Choroid plexus epithelial cell (primary cell): ENCODE measurements around the gene NOL4L.
"Not testable (repeated sequence)": the region's sequence is repeated elsewhere in the genome, so short reads cannot be mapped to it uniquely, and the experiment has no call there.

ENCODE experiments used
- DNase-seq: peaks from one replicate; pipeline ENCODE4 v3.0.0-alpha.2; 2010; ENCODE audit warnings: low read depth
- H3K4me3 ChIP-seq: 2 replicates; pipeline ENCODE4 v1.5.1; 2011; ENCODE audit warnings: low read depth, mild to moderate bottlenecking, control low read depth, low read length, moderate library complexity
- TF ChIP-seq, protein P1 (sequence below): conservative IDR thresholded peaks from 2 replicates; pipeline ENCODE4 v1.5.1; 2011; ENCODE audit warnings: low read depth, mild to moderate bottlenecking, control low read depth, inconsistent platforms, low read length, moderate library complexity

The NOL4L gene

GRCh38 chr20:32596681-32597252 lies 11.6 kb upstream of the NOL4L start:
- H3K4me3 ChIP-seq, result no peak overlapping the region
- DNase-seq, result no peak
- TF ChIP-seq, protein P1, sequence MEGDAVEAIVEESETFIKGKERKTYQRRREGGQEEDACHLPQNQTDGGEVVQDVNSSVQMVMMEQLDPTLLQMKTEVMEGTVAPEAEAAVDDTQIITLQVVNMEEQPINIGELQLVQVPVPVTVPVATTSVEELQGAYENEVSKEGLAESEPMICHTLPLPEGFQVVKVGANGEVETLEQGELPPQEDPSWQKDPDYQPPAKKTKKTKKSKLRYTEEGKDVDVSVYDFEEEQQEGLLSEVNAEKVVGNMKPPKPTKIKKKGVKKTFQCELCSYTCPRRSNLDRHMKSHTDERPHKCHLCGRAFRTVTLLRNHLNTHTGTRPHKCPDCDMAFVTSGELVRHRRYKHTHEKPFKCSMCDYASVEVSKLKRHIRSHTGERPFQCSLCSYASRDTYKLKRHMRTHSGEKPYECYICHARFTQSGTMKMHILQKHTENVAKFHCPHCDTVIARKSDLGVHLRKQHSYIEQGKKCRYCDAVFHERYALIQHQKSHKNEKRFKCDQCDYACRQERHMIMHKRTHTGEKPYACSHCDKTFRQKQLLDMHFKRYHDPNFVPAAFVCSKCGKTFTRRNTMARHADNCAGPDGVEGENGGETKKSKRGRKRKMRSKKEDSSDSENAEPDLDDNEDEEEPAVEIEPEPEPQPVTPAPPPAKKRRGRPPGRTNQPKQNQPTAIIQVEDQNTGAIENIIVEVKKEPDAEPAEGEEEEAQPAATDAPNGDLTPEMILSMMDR, result no peak

DNA sequence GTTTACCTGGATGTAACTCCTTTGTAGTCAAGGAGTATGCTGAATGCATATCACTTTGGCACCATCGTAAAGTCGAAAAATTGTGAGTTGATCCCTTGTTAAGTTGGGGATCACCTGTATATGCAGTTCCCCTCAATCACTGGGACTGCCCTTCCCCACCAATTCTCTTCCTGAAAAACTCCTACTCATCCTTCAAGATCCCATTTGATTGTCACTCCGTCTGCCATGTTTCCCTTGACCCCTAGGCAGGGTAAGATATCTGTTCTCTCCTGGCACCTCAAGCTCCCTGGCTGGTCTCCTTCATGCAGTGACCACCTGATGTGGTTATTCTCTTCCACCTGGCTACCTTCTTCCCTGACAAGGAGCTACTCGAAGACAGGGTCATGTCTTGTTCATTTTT lies 10.0 kb upstream of the NOL4L start:
- H3K4me3 ChIP-seq, result no peak overlapping the region
- TF ChIP-seq, protein P1, result no peak
- DNase-seq, result no peak

DNA sequence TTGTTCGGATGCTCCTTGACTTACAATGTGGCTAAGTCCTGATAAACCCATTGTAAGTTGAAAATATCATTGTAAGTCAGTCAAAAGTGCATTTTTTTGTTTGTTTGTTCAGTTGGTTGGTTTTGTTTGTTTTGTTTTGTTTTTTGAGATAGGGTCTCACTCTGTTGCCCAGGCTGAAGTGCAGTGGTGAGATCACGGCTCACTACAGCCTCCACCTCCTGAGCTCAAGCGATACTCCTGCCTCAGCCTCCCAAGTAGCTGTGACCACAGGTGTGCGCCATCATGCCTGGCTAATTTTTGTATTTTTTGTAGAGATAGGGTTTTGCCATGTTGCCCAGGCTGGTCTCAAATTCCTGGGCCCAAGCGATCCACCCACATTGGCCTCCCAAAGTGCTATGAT lies 9.5 kb upstream of the NOL4L start:
- not testable (repeated sequence) for H3K4me3 ChIP-seq, DNase-seq

DNA sequence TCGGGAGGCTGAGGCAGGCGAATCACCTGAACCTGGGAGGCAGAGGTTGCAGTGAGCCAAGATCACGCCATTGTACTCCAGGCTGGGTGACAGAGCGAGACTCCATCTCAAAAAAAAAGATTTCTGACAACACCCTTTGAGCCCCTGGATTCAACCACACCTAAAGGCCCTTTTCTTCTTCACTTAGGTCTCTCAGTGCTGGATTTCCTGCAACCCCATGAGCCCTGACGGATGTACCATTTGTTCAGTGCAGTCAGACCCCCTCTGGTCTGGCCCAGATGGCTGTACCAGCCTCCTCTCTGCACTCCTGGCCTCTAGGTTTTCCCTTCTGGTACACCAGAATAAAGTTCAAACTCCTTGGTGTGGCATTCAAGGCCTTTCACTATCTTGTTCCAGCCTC lies 9.1 kb upstream of the NOL4L start:
- no peak for DNase-seq
- no peak overlapping the region for H3K4me3 ChIP-seq
- TF ChIP-seq, protein P1, result no peak

GRCh38 chr20:32592616-32593015 lies 7.5 kb upstream of the NOL4L start:
- H3K4me3 ChIP-seq, DNase-seq: not testable (repeated sequence)

GRCh38 chr20:32592022-32592421 lies 6.9 kb upstream of the NOL4L start:
- TF ChIP-seq, protein P1, result no peak
- no peak for DNase-seq
- no peak overlapping the region for H3K4me3 ChIP-seq

DNA sequence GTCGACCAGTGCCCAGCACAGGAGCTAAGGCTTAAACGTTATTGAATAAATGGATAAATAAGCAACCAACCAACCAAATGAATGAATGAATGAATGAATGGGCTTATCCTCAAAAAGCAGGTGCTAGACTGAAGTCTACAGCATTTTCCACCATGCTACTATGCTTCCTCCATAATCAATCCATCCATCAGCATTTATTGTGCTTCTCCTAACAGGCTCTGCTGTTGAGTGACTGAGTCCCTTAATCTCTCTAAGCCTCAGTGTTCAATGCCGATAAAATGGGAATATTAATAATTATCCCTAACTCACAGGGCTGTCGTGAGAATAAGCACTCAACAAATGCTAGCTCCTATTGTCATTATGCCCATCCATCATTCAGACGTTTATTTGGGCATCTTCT lies 4.6 kb upstream of the NOL4L start:
- DNase-seq, result no peak
- no peak overlapping the region for H3K4me3 ChIP-seq
- TF ChIP-seq, protein P1, result no peak

DNA sequence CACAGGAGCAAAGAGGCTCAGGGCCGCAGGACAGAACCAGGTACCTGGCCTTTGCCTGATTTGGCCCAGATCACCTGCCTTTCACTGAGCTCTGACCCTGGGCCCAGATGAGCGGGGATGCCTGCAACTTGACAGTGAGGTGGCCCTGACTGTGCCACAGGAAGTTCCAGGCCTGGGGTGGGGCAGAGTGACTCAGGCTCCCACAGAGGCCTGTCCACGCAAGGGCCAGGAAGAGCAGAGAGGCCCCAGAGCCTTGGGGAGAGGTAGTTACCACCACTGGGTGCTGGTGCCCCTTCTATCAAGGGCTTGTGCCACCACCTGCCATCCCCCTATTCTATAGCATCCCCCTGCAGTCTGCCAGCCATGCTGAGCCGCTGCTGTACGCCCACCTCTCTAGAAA lies 4.1 kb upstream of the NOL4L start:
- no peak for DNase-seq
- no peak overlapping the region for H3K4me3 ChIP-seq
- TF ChIP-seq, protein P1, result no peak
